MM.1S (cell line): ENCODE measurements around the gene B4GALNT3.

Experiments used
- CTCF ChIP-seq: fragments of 300-600 bp; sonication (generic); IDR thresholded peaks from 2 replicates; pipeline ENCODE4 v1.5.1; 2016; ENCODE audit warnings: antibody characterized with exemption, low read length, mixed read lengths
- EZH2 ChIP-seq: fragments of 300-600 bp; sonication (generic); optimal IDR thresholded peaks from 2 replicates; pipeline ENCODE3; 2017; ENCODE audit warnings: low read depth, mild to moderate bottlenecking, antibody characterized with exemption, low read length, mixed read lengths
- EZH2phosphoT487 ChIP-seq: fragments of 300-600 bp; sonication (generic); IDR thresholded peaks from 2 replicates; pipeline ENCODE4 v1.6.1; 2018; ENCODE audit warnings: antibody characterized with exemption, low read length

DNA sequence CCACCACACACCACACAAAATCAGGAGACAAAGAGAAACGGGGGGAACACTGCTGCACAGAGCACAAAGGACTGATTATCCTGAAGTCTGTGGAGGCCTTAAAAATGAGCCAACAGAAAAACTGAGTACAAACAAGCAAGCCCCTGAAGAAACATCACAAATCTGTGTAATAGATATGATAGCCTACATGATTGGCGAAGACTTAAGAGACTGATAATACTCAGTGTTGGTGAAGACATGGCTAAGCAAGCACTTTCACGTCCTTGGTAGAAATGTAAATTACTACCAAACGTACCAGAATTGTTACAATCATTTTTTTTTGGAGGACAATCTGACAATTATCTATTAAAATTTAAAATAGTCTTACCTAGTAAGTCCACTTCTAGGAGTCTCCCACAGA, 128.9 kb downstream of the B4GALNT3 start:
- TF ChIP-seq EZH2 (no peak), CTCF (no peak), EZH2phosphoT487 (no peak)
